ENCODE measurements around the gene ZNF285.

DNA sequence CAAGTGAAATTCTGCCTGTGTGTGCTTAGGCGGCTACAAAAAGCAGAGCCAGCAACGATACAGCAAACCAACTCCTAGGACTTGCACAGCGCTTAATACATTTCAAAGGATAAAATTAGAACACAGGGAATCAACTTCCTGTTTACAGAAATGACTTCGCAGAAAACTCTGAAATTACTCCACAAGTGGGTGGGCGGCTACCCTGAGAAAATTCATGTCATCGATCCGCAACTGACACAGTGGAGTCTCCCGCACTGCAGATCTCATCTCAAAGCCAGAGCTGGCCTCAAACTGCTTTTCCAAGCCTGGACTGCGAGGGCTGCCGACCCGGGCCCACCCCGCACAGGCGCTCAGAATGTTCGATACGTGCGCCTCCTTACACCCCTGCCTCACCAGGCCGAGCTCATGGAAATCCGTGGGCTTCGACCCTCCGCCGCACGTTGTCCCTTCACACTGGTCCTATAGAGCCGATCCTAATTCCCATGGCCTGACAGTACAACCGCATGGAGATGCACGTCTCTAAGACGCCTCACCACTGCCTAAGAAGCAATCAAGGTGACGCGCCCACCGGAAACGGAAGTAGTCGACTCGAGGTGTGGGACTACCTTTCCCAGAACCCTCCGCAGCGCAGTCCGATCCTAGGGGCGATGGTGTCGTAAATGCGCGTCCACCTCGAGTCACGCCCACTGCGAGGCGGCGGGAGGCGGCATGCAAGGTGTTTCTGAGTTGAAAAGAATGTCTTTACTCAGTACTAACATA lies 46.7 kb upstream of the ZNF285 start, which contains the start of gene ZNF229:
- TF ChIP-seq CTCF (IDR thresholded peaks at IDR 0.05; ENCODE audit: low read length) (no peak), EZH2 (optimal IDR thresholded peaks at IDR 0.05; ENCODE audit: low read depth, low read length) (no peak)

Data from MM.1S (cell line).